Spleen (tissue), 7 donors: ENCODE data around the gene ZNF394.

Experiments used
- POLR2A ChIP-seq, 3 donors: fragments of 450-650 bp; IDR thresholded peaks; one replicate each; pipeline ENCODE4 v1.5.1; 2017; ENCODE audit warnings: antibody characterized with exemption in 3 of 3, mild to moderate bottlenecking in 1 of 3
- POLR2AphosphoS5 ChIP-seq, 3 donors: sonication (generic); formaldehyde crosslinking; IDR thresholded peaks; one replicate each; pipeline ENCODE4 v1.5.1; 2017; ENCODE audit warnings: antibody characterized with exemption in 3 of 3
- TF ChIP-seq, protein P1 (sequence below), 11 experiments: fragments of 200-600 bp in 7 of 11; fragments of 450-650 bp in 4 of 11; sonication (generic) in 4 of 11; IDR thresholded peaks in 8 of 11; conservative IDR thresholded peaks in 3 of 11; 1 replicate in 7 of 11; 2 replicates in 4 of 11; pipeline versions ENCODE4 v1.4.0 to v1.8.0; 2016 to 2021; ENCODE audit warnings: antibody characterized with exemption in 11 of 11, inconsistent platforms in 4 of 11, mild to moderate bottlenecking in 1 of 11
- donor health status: DM: no; HTN: no; CAD: no; lungs with moderate emphysema.
- donor health status: DM: no; HTN: no; CAD: no.
- donor health status: DM: no; HTN: no; CAD: no.

DNA sequence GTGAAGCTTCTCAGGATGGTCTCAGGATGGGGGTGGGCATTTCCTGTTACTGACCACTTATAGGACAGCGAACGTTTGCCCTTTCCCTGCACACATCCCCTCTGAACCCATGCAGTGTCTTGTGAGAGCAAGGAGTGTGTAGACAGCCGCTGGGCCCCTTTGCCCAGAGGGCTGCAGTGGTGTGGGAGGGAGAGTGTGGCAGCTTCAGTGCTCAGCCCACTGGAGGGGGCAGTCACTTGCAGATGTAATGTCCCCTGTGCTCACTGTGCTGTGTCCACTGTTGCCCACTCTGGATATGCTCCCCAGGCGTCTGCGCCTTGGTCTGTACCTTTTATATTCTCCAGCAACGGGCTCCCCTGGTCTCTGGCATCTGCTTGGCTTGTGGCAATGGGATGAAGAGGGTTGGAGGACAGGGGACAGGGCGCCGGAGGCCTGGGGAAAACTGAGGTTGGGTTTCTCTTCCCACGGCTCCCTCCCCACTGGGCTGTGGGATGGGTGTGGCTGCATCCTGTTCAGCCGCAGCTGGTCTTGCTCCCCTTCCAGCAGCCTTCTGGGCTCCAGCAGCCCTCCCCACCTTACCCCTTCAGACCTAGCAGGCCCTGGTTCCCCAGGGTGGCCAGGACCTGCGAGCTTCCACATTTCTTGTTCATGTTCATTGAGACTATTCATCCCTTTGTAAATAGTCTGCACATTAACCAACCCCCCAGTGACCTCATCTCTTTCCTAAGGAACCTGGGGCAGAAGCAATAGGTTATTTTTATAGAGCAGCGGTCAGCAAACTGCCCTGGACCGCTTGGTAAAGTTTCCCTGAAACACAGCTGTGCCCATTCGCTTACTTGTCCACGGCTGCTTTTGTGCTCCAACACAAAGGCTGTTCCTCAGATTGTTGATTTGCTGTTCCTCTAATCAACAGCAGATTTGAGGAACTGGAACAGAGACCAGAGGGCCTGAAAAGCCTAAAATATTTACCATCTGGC is 21.3 kb downstream of the ZNF394 start:
- TF ChIP-seq, protein P1, sequence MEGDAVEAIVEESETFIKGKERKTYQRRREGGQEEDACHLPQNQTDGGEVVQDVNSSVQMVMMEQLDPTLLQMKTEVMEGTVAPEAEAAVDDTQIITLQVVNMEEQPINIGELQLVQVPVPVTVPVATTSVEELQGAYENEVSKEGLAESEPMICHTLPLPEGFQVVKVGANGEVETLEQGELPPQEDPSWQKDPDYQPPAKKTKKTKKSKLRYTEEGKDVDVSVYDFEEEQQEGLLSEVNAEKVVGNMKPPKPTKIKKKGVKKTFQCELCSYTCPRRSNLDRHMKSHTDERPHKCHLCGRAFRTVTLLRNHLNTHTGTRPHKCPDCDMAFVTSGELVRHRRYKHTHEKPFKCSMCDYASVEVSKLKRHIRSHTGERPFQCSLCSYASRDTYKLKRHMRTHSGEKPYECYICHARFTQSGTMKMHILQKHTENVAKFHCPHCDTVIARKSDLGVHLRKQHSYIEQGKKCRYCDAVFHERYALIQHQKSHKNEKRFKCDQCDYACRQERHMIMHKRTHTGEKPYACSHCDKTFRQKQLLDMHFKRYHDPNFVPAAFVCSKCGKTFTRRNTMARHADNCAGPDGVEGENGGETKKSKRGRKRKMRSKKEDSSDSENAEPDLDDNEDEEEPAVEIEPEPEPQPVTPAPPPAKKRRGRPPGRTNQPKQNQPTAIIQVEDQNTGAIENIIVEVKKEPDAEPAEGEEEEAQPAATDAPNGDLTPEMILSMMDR (IDR thresholded peaks at IDR 0.05 in 8 of 11, conservative IDR thresholded peaks at IDR 0.05 in 3 of 11) = no peak
- TF ChIP-seq POLR2AphosphoS5 (IDR thresholded peaks at IDR 0.05) = peak in 2 of 3 donors; percentile 7 to 57
- no peak for TF ChIP-seq POLR2A (IDR thresholded peaks at IDR 0.05)
